Measurements from ENCODE around the gene DNER.

DNER gene

DNA sequence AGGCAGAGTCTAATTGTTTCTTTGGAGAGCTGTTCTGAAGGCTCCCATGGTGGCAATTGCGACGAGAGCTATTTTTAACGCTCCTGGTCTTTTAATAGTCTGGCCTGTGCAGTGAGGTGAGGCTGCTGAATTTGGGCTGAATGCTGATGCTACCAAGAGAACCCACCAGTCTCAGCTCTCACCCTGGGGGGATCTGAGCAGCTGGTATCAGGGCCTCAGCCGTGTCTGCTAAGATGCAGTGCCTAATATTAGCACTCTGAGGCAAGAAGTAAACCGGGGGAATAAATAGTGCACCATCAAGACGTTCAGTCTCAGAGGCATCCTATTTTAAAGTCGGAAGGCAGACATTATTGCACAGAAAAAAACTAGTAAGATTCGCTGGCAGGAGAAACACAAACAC lies 228.5 kb downstream of the DNER start:
- no peak for DNase-seq

DNA sequence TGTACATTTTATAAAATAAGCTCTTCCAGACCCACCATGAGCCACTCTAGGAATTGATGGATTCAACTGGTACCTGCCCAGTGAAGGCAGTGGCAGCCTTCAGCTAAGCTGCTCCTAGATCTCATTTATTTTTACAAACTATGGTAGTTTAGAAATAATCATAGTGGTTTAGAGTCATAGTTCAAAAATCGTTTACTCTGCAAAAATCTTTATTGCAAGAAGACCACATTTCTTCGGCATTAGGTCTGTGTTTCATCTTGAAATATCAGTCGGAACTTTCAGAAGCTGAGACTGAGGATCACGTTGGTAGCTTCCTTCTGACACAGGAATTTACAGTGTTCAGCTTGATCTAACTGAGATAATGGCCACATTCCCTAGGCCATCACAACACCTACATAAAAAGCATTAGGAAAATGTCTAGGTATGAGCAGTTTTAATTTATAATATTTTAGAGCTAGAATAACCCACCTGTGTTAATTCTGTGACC lies 237.0 kb downstream of the DNER start:
- DNase-seq = no peak

DNA sequence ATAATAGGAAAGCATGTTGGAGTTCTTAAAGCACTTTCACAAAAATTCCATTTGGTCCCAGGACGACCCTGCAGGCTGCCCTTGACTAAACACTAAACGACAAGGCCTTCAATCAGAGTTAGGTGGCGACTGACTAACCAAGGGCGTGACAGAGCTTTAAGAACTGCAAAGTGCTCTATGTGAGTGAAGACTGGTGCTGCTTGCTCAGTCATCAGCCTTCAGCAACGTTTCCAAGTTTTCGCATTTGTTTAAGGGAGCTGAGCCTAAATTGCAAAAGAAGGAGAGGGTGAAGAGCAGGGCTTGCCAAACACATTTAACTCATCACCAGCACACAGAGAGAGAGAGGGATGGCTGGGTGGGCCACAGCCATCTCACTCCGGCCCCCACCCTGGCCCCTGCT lies 238.6 kb downstream of the DNER start:
- DNase-seq = no peak

DNA sequence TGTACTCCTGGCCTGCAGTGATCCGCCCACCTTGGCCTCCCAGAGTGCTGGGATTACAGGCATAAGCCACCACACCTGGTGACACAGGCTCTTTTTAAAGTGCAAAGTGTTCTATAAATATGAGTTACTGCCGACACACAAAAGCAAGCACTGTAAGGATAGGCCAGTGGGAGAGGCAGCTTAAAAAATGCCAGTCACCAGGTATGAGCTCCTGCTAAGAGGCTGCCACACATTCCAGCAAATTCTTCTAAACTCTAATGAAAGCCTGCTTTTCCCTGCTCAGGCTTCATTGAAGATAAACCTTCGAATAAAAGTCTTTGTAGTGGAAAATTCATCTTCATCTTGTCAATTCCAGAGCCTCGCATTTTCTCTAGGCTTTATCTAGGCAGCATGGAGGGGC lies 240.2 kb downstream of the DNER start:
- no peak for DNase-seq

DNA sequence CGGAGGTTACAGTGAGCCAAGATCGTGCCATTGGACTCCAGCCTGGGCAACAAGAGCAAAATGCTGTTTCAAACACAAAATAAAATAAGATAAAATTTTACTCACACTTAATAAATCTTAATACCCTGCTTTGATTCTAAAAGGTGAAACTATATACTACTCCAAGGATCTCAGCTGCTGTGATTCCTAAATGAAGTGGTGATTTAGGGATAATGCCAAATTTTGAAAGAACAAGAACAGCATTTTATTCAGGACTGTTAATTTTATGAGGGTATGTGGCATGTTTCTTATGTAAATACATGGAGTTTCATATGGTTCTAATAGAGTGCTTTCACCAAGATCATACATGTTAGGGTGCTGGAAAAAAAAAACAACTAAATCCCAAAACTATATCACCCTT lies 243.6 kb downstream of the DNER start:
- no peak for DNase-seq

DNA sequence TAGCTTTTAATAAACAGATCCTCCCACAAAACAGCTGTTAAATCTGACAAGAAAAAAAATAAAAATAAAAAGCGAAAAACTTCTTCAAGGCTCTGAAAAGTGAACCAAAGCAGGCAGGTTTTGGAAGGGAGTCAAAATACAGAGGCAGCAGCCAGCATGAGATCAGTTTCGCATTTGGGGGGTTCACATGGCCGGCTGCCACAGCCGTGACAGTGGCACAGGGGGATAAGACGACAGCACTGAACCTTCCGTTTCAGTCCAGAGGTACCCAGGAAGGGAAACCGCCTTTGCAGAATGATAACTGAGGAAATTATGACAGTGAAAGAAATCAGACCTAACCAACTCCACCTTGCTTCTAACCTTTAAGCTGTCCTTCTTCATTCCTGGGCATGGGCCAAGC lies 246.6 kb downstream of the DNER start:
- DNase-seq = no peak

DNA sequence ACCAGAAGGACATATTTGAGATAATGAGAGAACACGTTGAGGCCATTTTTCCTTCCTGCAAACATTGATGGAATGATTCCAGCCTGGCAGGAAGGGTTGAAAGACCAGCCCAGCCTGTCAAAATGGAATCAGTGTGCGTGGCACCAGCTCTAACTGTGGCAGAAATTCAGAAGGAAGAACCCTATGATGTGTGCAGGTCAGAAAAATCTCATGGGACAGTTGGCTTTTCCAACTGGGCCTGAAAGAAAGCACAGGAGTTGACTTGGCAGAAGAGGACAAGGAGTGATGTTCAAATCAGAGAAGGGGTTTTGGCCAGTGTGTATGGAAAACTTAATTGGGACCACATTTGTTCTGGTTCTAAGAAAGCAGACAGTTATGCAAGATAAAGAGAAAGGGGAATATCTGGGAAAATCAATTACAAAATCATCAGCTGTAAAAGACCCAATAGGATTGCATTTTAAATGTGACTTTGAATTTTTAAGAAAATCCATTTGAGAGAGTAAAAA lies 250.5 kb downstream of the DNER start:
- no peak for DNase-seq

DNA sequence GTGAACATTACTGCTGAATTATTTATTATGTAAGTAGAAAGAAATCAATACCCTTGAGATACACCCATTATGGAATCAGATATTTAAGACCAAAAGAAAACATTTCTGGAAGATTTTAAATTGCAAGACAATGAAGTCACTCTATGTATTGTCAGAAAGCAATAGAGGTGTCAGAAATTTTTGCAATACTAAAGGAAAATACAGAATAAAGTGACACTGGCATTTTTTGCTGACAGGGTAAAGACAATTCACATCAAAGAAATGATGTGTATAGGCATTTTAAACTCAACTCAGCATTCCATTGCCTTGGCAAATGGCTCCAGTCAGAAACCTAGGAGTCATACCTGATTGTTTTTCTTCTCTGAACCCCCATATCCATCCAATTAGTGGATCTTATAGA lies 252.2 kb downstream of the DNER start:
- no peak for DNase-seq

DNA sequence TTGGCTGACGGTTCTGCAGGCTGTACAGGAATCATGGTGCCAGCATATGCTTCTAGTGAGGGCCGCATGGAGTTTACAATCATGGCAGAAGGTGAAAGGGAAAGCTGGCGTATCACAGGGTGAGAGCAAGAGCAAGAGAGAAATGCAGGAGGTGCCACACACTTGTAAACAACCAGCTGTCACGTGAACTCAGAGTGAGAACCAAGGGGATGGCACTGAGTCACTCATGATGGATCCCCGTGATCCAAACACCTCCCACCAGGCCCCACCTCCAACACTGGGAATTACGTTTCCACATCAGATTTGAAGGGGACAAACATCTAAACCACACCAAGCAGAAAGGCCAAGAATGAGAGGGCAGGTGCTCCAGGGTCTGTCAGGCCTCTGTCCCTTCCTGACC lies 258.3 kb downstream of the DNER start:
- no peak for DNase-seq

DNA sequence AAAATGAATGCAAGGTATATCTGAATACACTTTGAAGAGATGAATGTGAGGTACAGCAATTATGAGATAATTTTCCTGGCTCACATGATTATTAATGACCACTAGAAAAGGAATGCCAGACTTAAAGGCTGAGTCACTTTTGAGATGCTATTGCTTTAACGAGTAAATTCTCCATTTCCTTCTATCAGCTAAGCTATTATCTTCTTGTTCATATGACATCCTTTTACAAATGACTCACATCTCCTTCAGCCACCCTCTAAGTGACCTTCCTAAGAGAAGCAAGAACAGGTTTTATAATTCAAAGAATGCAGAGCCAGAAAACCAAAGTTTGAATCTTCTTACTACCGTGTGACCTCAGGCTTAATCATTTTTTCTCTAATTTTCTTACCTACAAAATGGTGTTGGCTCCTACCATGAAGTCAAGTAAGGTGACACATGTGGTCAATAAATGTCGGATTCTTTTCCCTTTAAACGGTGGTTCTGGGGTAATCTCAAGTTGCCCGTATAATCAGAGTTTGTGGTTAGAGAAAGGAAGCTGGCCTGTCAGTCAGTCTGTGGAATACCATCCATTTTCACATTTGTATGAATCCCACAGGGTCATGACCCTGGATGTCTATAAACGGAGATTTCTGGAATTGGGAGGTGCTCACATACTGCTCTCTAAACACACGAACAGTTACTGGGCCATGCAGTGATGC lies 259.3 kb downstream of the DNER start:
- DNase-seq = no peak

DNA sequence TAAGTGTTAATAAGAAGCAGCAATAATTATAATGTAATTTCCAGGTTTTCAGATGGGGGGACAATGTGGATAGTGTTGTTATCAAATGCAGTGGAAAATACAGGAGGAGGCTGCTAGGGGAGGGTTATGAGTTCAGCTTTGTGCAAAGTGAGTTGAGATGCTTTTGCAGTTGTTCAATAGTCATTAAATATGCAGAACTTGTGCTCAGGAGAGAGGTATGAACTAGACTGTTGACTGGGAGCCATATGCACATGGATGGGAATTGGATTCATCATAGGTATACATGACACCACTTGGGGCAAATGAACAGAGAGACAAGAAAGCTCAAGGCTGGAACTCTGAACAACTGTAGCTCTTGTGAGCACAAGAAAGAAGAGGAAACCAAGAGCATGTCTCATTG lies 261.1 kb downstream of the DNER start:
- DNase-seq = no peak

DNA sequence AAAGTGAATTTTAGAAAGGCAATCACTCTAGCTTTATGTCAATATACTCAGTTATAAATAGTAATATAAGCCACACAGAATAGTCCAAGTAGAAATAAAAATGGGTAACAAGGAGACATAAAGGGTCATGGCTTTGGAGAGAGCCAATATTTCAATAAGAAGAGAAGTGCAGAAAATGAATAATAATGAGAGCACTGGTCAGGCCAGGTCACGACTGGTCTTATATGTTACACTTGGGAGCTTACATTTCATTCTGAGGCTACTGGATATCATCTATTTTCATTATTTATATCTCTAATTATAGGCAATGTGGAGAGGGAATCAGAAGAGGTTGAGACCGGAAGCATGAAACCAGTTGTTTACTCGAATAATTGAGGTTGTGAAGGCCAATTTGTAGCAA lies 262.5 kb downstream of the DNER start:
- DNase-seq = no peak

DNA sequence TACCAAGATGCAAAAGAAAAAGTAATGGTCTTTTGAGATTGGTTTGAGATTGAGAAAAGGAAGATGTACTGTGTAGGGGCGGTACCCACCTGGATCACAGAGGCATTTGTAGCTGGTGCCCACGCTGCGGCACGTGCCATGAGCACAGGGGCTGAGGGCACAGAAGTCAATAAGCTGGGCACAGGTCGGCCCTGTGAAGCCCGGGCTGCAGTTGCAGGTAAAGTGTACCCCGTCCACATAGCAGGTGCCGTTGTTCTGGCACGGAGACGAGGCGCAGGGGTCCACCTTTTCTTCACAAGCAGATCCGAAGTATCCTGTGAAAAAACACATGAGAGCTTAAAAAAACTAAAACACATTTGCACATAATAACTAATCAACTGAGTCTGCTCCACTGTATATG lies 267.1 kb downstream of the DNER start:
- no peak for DNase-seq

DNA sequence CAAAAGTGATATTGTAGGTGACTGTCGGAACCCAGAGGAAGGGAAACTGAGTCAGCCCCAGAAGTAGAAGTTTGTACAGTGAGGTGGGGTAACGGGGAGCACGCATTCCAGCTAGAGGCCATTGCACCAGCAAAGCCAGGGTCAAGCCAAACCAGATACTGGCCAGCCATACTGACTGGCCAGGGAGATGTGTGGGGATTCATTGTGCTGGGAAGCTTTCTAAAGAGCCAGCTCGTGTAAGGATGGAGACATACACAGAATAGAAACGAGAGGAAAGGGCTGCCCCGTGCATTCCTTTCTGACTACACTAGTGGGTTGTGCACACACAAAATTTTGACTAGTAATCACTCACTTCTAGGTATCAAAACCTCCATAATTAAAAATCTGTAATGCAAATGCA lies 268.0 kb downstream of the DNER start:
- DNase-seq = no peak

DNA sequence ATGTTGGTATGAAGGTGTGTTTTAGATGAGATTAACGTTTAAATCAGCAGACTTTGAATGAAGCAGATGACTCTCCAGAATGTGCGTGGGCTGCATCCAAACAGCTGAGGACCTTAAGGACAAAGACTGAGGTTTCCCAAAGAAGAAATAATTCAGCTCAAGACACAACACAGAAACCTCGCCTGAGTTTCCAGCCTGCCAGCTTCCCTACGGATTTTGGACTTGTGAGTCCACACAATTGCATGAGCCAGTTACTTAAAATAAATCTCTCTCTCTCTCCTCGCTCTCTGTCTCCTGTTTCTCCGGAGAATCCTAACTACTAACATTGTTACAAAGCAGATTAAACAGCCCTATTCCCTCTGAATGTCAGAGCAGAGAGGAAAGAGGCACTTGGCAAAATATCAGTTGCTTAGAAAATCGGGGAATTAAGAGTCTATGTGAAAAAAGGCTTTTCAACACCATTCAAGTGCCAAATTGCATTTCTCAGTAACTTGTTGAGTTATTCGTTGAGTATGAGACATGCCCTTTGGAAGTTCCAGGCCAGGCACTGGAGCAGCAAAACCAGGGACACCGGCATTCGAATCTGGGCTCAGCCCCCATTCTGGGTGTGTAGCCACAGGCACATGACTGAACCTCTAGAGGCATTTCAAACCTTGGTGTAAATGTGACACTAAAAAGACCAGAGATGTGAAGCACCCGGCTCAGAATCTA lies 268.7 kb downstream of the DNER start:
- DNase-seq = no peak

DNA sequence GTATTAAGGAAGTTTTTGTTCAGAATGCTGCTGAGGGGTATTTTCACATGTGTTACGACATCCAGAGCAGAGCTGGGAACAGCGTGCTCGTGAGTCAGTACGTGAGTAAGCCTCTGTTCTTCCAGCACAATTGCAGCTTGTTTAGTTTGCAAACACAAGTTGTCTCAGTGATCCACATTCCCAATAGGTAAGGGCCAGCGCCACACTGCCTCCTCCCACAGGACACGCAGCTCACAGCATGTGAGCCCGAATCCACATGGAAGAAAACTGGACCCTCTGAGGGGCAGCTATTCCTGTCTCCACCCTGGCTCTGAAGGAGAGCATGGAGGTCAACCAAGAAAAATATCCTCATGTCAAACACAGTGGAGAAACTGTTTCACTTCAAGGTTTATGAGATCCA lies 269.3 kb downstream of the DNER start:
- DNase-seq = no peak

DNA sequence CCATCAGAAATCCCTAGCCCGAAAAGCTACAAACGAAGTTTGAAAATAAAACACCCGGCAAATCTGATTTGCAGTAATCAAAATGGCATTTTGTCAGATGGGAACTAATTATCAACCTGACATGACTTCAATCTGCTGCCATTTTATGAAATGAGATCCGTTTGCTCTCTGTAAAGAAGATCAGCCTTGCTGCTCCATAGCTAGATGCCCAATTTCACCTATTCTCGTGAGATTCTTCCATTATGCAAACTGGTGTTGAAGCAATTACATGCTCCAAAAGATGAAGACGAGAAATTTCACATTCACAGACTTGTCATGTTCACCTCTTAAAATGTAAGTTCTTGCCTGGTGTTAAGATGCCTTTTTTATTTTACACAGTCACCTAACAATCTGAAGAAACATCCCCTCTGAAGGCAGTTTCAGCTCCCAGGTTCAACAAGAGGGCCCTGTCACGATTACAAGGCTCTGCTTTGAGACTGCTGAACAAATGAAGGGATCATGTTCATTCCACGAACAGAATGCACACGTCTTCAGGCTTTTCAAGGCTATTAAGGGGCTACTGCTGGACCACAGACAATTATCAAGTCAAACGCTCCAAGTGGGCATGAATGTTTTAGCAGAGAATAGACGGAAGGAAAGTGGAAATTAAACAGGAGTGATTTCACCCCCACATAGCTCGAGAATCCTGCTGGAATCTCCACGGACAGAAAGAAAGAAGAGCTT lies 270.6 kb downstream of the DNER start:
- DNase-seq = no peak

DNA sequence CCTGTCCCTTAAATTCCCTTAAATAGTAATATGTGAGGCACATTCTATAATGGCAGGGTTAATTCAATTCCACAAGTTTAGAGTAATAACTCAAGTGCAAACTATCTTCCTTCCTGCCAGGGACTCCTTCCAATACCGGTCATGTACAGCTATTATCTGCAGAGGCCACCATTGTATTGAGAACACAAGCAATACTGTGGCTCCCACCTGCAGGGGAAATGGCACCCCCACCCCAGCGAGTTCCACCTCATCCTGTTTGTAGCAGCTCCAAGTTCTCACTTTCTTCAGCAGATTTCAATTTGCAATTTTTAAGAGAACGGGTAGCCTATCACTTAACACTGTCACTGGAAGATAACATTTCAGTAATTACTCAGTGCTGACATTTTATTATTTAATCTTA lies 271.2 kb downstream of the DNER start:
- no peak for DNase-seq

DNA sequence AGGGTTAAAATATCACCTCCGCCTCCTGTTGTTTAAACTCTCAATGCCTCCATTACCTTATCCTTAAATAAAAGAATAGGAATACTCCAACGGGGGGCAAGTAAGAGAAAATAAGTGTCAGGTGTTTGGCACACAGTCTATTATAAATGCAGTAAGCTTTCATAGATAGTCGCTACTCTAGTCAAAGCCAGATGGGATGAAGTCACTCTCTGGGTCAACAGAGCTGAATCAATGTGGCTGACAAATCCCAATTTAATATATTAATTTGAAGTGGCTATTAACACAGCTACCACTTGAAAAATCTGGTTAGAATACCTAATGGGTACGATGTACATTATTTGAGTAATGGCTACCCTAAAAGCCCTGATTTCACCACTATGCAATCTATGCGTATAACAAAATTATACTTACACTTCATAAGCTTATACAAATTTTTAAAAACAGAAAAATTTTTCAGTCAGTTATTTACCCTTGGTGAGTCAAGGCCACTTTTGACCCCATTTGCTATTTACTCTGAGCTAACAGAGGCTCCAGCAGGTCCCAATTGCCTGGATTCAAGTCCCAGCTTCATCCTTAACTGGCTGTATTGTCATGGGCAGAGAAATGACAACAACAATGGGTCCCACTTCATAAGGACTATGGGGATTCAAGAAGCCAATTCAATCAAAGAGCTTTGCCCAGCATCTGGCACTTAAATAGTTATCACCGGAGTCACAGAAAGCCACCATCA lies 275.8 kb downstream of the DNER start:
- no peak for DNase-seq

DNA sequence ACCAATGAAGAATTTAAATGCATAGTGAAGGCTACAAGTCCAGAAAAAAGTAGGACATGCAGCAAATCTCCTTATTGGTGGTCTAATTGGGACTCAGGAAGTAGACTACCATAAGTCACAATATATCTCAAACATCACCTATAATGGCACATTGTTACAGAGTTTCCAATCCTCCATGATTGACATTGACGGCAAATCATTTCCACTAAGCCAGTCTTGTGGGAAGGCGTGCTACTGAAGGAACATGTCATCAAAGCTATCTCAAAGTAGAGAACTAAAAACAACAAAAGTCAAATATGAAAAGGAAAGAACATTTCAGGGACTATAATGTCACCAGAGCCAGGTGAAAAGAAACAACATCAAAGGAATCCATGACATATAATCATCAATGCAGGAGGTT lies 276.9 kb downstream of the DNER start:
- no peak for DNase-seq

DNA sequence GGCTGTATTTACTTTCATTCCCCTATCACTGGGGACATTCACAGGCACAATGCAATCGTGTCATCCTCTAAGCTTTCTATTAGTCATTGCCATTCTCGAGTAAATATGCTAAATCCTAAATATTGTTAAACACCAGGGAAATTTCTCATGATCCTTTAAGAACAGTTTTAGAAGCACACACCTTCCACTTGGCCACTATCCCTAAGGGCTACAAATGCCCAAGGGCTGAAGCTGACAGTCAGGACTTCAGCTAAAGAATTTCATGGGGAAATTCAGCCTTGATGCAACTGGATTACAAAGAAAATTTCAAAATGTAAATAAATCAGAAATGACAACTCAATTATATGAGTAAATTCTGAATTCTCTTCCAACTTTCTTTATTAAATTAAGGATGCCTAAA lies 280.2 kb downstream of the DNER start:
- no peak for DNase-seq

DNA sequence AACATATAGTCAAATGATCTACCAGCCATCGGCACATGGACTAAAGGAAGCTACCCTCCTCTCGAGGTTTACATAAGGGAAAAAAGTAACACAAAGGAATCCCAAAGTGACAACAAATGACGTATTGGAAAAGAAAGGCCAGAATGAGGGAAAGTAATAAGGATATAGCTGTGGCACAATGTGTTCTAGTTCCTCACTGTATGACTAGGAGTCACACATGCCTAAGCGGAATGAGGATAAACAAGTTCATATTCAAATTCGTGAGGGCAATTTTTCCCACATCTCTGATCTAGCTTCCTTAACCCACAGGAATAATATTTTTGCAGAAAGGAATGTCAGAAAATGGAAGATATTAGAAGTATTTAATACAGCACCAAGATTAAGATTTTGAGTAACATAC lies 281.0 kb downstream of the DNER start:
- DNase-seq = no peak

DNA sequence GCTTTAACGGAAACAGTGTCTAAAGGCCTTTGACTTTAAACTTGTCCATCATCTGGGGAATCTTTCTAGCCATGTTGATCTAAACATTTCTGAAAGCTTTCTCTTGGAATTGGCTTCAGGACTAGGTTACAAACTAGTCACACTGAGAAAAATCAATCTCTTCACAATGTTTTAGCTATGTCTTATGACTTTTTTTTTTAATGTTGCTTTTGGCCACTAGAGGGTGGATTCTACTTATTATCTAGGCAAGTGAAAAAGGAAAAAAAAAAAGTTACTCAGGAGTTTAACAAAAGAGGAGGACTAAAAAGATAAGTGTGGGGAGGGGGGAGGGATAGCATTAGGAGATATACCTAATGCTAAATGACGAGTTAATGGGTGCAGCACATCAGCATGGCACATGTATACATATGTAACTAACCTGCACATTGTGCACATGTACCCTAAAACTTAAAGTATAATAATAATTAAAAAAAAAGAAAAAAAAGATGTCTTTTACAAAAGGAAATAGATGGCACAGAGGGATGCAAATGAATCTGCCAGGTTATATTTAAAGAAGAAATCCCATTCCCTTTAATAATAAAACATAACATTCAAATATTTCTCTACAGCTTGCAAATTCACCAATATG lies 282.9 kb downstream of the DNER start:
- DNase-seq = no peak
